Testis (tissue), 3 donors: Measurements from ENCODE around the gene SLC35A2. TPM values are rescaled to one million over a fixed set of nuclear protein-coding genes. Genes with fewer than 3 reads are reported as not detected.

Experiments used
- DNase-seq: peaks from one replicate; pipeline ENCODE4 v3.0.0-alpha.2; 2019
- H3K27ac ChIP-seq, 2 donors: fragments of 200-600 bp; sonication (generic); one replicate each; pipeline ENCODE4 v1.5.1; 2019
- H3K27me3 ChIP-seq: fragments of 200-600 bp; sonication (generic); one replicate; pipeline ENCODE4 v1.5.1; 2019
- H3K36me3 ChIP-seq: fragments of 200-600 bp; sonication (generic); one replicate; pipeline ENCODE4 v1.5.1; 2017; ENCODE audit warnings: low read depth; ENCODE audit errors: missing control alignments
- H3K4me1 ChIP-seq: fragments of 200-600 bp; sonication (generic); one replicate; pipeline ENCODE4 v1.5.1; 2019
- H3K4me3 ChIP-seq, 2 donors: fragments of 200-600 bp; sonication (generic); one replicate each; pipeline ENCODE4 v1.5.1; 2017 to 2019
- H3K9me3 ChIP-seq: fragments of 200-600 bp; sonication (generic); one replicate; pipeline ENCODE4 v1.5.1; 2017
- CTCF ChIP-seq, 3 experiments: fragments of 450-650 bp in 2 of 3; fragments of 200-600 bp in 1 of 3; sonication (generic) in 1 of 3; IDR thresholded peaks; one replicate each; pipeline ENCODE4 v1.5.1; 2016 to 2019; ENCODE audit warnings: antibody characterized with exemption in 3 of 3, mild to moderate bottlenecking in 2 of 3, moderate library complexity in 1 of 3
- POLR2A ChIP-seq: fragments of 450-650 bp; IDR thresholded peaks from one replicate; pipeline ENCODE4 v1.6.1; 2017; ENCODE audit warnings: antibody characterized with exemption, mild to moderate bottlenecking, moderate library complexity
- WGBS, 2 donors: methylation state at CpG; one replicate each; pipeline ENCODE4 v1.1.5; 2018; 5-methylcytosine and 5-hydroxymethylcytosine counted together
- intact Hi-C: fragments of 100-400 bp; cut with DNase I; formaldehyde crosslinking; loops from one replicate; pipeline ENCODE4 v1.15.1; 2023; ENCODE audit warnings: low total_unique reads
- polyA plus RNA-seq: library from polyadenylated mRNA; stranded (reverse); fragments of 350-450 nt; fragmentation: Illumina TruSeq; extraction: RNeasy Lipid Tissue Mini Kit (QIAGEN cat#74804); gene quantifications from one replicate; pipeline ENCODE4 v1.2.3, GENCODE V29; 2014; ENCODE audit warnings: low read depth, low replicate concordance; ENCODE audit not compliant: insufficient read depth
- total RNA-seq, 2 donors: library from RNA; depleted of rRNA; stranded (reverse); fragments of >200 nt; gene quantifications; one replicate each; pipeline ENCODE4 v1.2.3, GENCODE V29; 2016

Gene SLC35A2
- total and polyA plus RNA-seq, 3 donors from 2014 or later = 15.9 to 21.6 (median 18.6) TPM

DNA sequence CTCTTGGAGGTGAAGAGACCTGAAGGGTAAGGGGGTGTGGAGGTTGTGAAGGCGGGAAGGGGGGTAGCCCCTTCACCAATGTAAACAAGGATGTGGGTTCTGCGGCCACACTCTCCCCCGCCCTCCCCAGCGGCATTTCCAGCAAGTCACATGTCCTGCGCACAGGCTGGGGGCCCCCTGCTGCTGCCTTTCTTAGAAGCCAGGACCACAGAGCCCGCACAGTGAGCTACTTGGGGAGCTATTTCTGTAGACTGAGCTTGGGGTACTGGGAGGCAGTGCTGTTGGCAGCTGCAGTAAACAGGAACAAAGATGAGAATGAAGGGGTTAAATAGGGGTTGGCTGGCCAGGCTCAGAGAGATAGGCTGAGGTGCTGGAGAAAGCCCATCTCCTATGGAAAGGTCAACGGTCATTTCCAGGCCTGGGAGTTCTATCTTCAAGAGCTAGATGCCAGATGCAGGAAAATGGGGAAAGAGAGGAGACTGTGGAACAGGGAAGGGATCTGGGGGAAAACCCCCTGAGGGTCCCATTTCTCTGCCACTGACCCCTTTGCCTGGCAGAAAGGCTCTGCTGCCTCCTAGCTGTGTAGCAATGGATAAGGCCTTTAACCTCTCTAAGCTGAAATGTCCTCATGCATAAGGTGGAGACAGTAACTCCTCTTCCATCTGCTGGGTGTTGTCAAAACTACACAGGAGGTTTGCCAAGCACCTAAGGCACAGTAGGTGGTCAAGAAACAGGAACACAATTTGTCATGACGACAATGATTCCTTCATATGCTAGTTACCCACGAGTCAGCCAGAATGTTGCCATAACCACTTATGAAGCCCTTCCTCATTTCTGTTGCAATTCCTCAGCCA lies 25.8 kb upstream of the SLC35A2 start:
- Histone ChIP-seq H3K9me3 (no peaks in the 10 kb centered on the region), H3K27ac (no peak overlapping the region), H3K4me3 (no peak overlapping the region), H3K27me3 (no peaks in the 10 kb centered on the region), H3K4me1 (no peaks in the 10 kb centered on the region), H3K36me3 (no peaks in the 10 kb centered on the region)
- peak; percentile 32 for DNase-seq
- TF ChIP-seq POLR2A (no peak), CTCF (IDR thresholded peaks at IDR 0.05) (no peak)
- intact Hi-C loops = no loop called here
- 48 to 56% methylated on average over 2 to 5 of the region's 9 CpGs for WGBS, 2 donors

DNA sequence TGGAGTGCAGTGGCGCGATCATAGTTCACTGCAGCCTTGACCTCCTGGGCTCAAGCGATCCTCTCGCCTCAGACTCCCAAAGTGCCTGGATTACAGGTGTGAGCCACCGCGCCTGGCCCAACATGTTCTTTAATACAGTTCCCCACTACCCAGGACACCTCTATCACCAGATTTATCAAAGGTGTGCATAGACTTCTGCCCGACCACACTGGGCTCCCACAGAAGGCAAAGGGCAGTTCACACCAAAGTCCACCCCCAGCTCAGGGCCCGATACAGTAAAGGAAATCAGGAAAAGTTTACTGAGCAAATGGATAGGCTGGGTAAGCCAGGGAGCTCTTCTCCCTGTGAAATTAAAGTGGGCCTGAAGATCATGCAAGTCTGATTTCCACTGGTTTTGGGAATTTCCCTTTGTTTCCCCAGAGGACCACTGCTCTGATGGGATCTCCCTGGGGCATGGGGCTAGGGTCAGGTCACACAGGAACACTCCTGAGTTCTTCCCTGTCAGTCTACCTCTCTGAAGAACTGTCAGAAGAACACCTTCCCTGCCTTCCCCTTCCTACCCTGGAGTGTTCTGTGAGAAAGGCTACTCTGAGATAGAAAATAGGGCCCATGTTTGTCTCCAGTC lies 25.1 kb upstream of the SLC35A2 start:
- intact Hi-C loops = no loop called here
- no peak overlapping the region for H3K4me3 ChIP-seq
- H3K4me1 ChIP-seq = no peaks in the 10 kb centered on the region
- no peaks in the 10 kb centered on the region for H3K27me3 ChIP-seq
- no peaks in the 10 kb centered on the region for H3K36me3 ChIP-seq
- DNase-seq = no peak
- H3K27ac ChIP-seq = no peak overlapping the region
- 75 to 80% methylated on average over 1 to 8 of the region's 8 CpGs for WGBS, 2 donors
- no peaks in the 10 kb centered on the region for H3K9me3 ChIP-seq
- TF ChIP-seq CTCF (IDR thresholded peaks at IDR 0.05) (no peak), POLR2A (no peak)

GRCh38 chrX:48935301-48935670 lies 23.8 kb upstream of the SLC35A2 start:
- Histone ChIP-seq H3K36me3 (no peaks in the 10 kb centered on the region), H3K27ac (no peak overlapping the region), H3K9me3 (no peaks in the 10 kb centered on the region), H3K4me1 (no peaks in the 10 kb centered on the region), H3K4me3 (no peak overlapping the region), H3K27me3 (no peaks in the 10 kb centered on the region)
- intact Hi-C loops = no loop called here
- TF ChIP-seq CTCF (IDR thresholded peaks at IDR 0.05) = no peak
- TF ChIP-seq POLR2A = no peak
- DNase-seq = no peak
- 100% methylated on average over 1 of the region's 1 CpG for WGBS, 2 donors

- no peak overlapping the region for H3K27ac ChIP-seq
- WGBS, 2 donors = 79 to 92% methylated on average over 7 of the region's 7 CpGs
Measured at GRCh38 chrX:48934581-48935300, 23.3 kb upstream of the SLC35A2 start.

More at GRCh38 chrX:48934581-48935300, 23.3 kb upstream of the SLC35A2 start:
- no peak for DNase-seq
- Histone ChIP-seq H3K27me3 (no peaks in the 10 kb centered on the region), H3K36me3 (no peaks in the 10 kb centered on the region), H3K4me1 (no peaks in the 10 kb centered on the region), H3K4me3 (no peak overlapping the region), H3K9me3 (no peaks in the 10 kb centered on the region)
- TF ChIP-seq POLR2A (no peak), CTCF (IDR thresholded peaks at IDR 0.05) (no peak)
- intact Hi-C loops = no loop called here
